Measurements from ENCODE around the gene PPP5C. TPM values are rescaled to one million over a fixed set of nuclear protein-coding genes. Genes with fewer than 3 reads are reported as not detected.

PPP5C gene
- polyA plus RNA-seq, 1 donor from 2014 or later, result 99.3 TPM

- Histone ChIP-seq H3K27me3 (ENCODE audit: insufficient read depth, low read depth, low read length) (no peaks in the 10 kb centered on the region), H3K4me2 (ENCODE audit: low read length) (peak overlapping the region; percentile 59), H3F3A (ENCODE audit: insufficient read depth, low read length, poor library complexity, severe bottlenecking) (no peaks in the 10 kb centered on the region), H4K20me1 (ENCODE audit: insufficient read depth) (no peaks in the 10 kb centered on the region), H3K27ac (ENCODE audit: low read length) (peak overlapping the region; percentile 71), H3K79me2 (replicated peaks; ENCODE audit: insufficient read depth, low read length) (peaks cover 25% of the 10 kb centered on the region), H3K9me2 (ENCODE audit: insufficient read depth, low read length) (no peaks in the 10 kb centered on the region), H3K4me3 (ENCODE audit: low read length) (peak overlapping the region; percentile 79), H3K9ac (ENCODE audit: low read length) (peak overlapping the region; percentile 83), H2AFZ (ENCODE audit: low read depth, low read length) (no peak overlapping the region), H3K9me3 (ENCODE audit: low read length) (no peaks in the 10 kb centered on the region), H3K36me3 (ENCODE audit: insufficient read depth, low read length) (no peaks in the 10 kb centered on the region)
- no peak for TF ChIP-seq POLR2AphosphoS5 (IDR thresholded peaks at IDR 0.05)
- TF ChIP-seq TAF1 (IDR thresholded peaks at IDR 0.05; ENCODE audit: low read depth), result no peak
- TF ChIP-seq EP300 (conservative IDR thresholded peaks at IDR 0.05; ENCODE audit: poor library complexity, severe bottlenecking), result no peak
- TF ChIP-seq SMC3 (conservative IDR thresholded peaks at IDR 0.05; ENCODE audit: poor library complexity), result no peak
- TF ChIP-seq MXI1 (conservative IDR thresholded peaks at IDR 0.05; ENCODE audit: poor library complexity, severe bottlenecking), result no peak
- no peak for TF ChIP-seq RAD21 (conservative IDR thresholded peaks at IDR 0.05)
- no peak for TF ChIP-seq EZH2 (IDR thresholded peaks at IDR 0.05; ENCODE audit: borderline replicate concordance, insufficient read depth, low read length, poor library complexity, severe bottlenecking)
- TF ChIP-seq CTCF (IDR thresholded peaks at IDR 0.05; ENCODE audit: poor library complexity, severe bottlenecking), result no peak
- no peak for TF ChIP-seq REST (IDR thresholded peaks at IDR 0.05; ENCODE audit: borderline replicate concordance)
Measured at GRCh38 chr19:46426035-46426505, 79.2 kb downstream of the PPP5C start.

DNA sequence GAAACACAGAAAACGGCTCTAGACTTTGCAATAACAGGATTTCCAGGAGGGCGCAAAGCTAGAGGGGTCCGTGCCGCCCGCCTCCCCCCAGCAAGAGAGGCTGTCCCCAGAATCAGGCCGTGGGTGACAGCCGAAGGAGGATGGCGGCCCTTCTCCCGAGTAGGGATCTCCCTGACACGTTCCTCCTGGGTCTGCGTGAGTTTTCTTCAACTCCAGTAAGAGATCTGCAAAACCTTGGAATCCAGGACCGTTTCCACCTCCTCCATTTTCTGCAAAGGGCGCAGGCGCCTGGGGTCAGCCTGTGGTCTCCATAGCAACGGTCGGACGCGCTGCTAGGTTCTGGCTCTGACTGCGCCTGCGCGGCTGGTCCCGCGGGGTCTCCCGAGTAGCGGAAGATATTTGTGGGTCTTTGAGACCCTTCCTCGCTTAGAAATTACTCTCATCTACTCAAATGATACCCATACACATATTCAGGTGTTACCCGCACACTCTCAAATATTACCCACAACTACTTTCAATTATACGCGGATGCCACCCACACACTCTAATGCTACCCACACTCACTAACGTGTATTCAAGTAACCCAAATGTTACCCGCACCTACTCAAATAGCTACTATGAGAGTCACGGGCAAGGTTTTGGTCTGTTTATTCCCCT, 79.7 kb downstream of the PPP5C start:
- Histone ChIP-seq H3K79me2 (replicated peaks; ENCODE audit: insufficient read depth, low read length) (peaks cover 25% of the 10 kb centered on the region), H4K20me1 (ENCODE audit: insufficient read depth) (no peaks in the 10 kb centered on the region), H3K36me3 (ENCODE audit: insufficient read depth, low read length) (no peaks in the 10 kb centered on the region), H3K9ac (ENCODE audit: low read length) (peak overlapping the region; percentile 83), H3K27me3 (ENCODE audit: insufficient read depth, low read depth, low read length) (no peaks in the 10 kb centered on the region), H3K4me3 (ENCODE audit: low read length) (peak overlapping the region; percentile 79), H3K4me2 (ENCODE audit: low read length) (peak overlapping the region; percentile 96), H2AFZ (ENCODE audit: low read depth, low read length) (no peak overlapping the region), H3K27ac (ENCODE audit: low read length) (peak overlapping the region; percentile 71), H3F3A (ENCODE audit: insufficient read depth, low read length, poor library complexity, severe bottlenecking) (no peaks in the 10 kb centered on the region), H3K9me2 (ENCODE audit: insufficient read depth, low read length) (no peaks in the 10 kb centered on the region), H3K9me3 (ENCODE audit: low read length) (no peaks in the 10 kb centered on the region)
- TF ChIP-seq TAF1 (IDR thresholded peaks at IDR 0.05; ENCODE audit: low read depth) (no peak), CTCF (IDR thresholded peaks at IDR 0.05; ENCODE audit: poor library complexity, severe bottlenecking) (no peak), POLR2AphosphoS5 (IDR thresholded peaks at IDR 0.05) (peak; percentile 50), SMC3 (conservative IDR thresholded peaks at IDR 0.05; ENCODE audit: poor library complexity) (no peak), EZH2 (IDR thresholded peaks at IDR 0.05; ENCODE audit: borderline replicate concordance, insufficient read depth, low read length, poor library complexity, severe bottlenecking) (no peak), EP300 (conservative IDR thresholded peaks at IDR 0.05; ENCODE audit: poor library complexity, severe bottlenecking) (no peak), RAD21 (conservative IDR thresholded peaks at IDR 0.05) (peak; percentile 27), MXI1 (conservative IDR thresholded peaks at IDR 0.05; ENCODE audit: poor library complexity, severe bottlenecking) (peak; percentile 74), REST (IDR thresholded peaks at IDR 0.05; ENCODE audit: borderline replicate concordance) (peak; percentile 20)
